GM18526 (cell line): ENCODE measurements around the gene APC.

ENCODE experiments used
- POLR2A ChIP-seq: IDR thresholded peaks from 3 replicates; pipeline ENCODE4 v1.6.1; 2011; ENCODE audit not compliant: insufficient read length; ENCODE audit errors: extremely low read depth

Gene APC

DNA sequence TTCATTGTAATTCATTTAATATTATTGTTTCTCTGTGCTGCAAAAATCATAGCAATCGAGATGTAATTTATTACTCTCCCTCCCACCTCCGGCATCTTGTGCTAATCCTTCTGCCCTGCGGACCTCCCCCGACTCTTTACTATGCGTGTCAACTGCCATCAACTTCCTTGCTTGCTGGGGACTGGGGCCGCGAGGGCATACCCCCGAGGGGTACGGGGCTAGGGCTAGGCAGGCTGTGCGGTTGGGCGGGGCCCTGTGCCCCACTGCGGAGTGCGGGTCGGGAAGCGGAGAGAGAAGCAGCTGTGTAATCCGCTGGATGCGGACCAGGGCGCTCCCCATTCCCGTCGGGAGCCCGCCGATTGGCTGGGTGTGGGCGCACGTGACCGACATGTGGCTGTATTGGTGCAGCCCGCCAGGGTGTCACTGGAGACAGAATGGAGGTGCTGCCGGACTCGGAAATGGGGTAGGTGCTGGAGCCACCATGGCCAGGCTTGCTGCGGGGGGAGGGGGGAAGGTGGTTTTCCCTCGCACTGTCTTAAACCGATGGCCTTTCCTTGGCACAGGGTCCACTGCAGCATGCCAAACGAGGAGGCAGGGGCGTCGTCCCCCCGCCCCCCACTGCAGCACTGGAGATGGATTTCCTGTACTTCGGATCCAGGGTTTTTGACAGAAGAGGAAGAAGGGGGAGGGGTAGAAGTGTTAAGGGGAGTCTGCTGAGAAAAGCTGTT lies at the start of gene APC:
APC (plus strand) TSS at position 423 of the 728 bp plus-strand sequence. CDS start 17,006 bp downstream, outside the sequence.
- TF ChIP-seq POLR2A, result peak; percentile 60

DNA sequence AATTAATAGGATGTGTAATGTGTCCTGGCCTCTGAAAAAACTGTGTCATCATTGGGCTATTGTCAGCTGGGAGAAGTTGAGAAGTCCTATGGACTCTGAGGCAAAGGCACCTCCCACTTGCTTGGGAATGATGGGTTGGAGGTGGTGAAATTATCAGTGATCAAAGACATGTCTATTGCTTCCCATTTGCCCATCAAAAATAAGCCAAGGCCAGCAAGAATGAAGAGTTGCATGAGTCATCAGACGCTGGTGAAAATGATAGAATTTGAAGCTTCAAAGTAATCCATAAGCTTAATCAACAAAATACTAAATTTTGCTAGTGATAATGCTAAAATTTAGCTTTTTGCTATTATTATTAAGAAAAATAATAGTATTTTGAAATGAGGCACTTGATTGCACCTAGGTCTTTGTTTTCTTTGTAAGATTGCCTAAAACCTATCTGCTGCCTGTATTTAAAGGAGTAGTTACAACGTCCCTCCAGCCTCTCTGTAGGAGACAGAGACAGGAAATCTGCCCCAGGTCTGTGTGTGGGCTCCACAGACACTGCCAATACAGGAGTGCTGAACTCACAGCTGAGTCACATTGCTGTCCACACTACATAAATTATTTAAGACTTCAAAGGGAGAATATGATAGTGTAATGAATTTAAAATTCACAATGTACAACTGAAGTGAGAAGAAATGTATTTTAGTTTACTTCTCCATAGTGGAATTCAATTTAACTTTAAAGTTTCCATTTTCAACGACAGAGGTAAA lies 48.4 kb upstream of the APC start:
- no peak for TF ChIP-seq POLR2A

DNA sequence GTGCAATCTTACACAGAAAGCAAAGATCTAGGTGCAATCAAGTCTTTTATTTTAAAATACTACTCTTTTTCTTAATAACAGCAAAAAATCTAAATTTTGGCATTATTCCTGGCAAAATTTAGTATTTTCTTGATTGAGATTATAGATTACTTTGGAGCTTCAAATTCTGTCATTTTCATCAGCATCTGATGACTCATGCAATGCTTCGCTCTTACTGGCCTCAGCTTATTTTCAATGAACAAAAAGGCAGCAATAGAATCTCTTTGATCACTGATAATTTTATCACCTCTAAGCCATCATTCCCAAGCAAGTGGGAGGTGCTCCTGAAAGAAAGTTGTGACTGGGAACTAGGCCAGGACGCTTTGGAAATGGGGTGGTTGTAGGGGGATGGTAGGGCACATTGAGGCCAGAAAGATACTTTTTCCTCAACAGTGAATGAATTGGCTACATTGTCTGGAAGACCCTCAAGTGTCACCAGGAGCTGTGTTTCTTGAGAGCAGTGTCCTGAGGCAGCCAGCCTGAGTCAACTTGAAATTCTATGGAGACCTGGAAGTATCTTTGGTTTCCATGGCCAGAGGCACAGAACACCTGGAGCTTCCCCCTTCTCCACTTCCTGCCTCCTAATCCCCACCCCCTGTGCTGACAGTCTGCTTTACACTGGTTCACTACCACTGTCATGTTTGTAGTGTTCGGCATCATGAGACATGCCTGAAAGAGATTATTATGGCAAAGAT lies 46.9 kb upstream of the APC start:
- no peak for TF ChIP-seq POLR2A

DNA sequence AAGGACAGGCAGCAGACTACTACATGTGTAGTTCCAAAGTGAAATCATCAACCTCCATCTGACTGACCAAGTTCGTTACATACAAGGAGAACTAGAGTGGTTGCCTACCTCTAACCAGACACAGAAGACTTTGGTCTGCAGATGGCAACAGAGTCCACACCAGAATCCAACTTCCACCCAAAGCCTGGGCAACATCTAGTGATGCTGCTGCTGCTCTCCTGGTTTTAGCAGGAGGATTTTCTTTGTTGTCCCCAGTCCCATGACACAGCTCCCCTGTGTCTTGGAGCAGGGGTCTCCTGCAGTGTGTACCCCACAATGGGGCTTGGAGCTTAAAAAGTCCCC lies 46.4 kb upstream of the APC start:
- no peak for TF ChIP-seq POLR2A

DNA sequence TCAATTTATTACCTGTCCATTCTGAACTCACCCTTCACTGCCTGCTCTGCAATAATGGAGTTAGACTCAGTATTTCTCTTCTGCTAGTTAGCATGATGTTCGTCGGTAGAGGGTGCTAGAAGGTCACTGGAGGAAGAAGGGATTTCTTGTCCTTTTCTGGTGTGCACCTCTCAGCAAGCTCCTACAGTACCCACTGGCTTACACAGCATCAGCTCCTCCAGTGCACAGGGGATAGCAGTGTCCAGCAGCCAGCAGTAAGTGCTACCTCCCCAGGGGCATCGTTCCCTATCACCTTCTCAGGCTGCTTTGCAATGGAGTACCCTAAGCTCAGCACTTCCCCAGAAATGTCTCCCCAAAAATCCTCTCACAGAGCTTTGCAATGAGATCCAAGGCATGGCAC lies 45.9 kb upstream of the APC start:
- no peak for TF ChIP-seq POLR2A

DNA sequence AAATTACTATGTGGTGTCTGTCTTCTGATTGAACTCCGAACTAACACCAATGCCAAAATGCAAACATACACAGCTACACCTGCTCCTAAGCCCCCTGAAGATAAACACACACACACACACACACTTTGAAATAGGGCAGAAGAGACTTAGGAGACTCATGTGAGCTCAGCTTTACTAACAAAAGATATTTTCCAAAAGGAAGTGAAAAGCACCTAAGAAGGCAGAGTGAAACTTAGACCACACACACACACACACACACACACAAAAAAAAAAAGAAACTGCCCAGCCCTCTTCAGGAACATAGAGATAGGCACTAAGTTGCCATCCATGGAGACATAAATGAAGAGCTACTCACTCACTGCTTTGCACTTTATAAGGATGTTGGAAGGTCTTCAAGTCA lies 45.2 kb upstream of the APC start:
- no peak for TF ChIP-seq POLR2A

DNA sequence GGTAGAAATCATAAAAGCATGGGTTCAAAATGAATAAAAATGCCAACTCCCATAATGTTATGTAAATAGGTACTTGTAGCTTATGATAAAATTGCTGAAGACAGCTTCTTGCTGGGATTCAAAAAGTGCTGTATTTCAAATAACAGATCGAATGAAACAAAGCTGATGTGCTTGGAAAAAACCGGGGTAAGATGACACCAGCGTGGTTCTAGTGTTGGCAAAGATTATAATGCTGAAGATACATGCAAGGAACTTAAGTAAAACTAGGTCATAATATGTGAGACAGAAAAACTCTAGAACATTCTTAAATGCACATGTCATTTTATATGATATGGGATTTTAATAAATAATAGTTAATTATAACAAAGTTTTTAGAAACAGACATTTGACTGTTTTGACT lies 44.4 kb upstream of the APC start:
- no peak for TF ChIP-seq POLR2A

DNA sequence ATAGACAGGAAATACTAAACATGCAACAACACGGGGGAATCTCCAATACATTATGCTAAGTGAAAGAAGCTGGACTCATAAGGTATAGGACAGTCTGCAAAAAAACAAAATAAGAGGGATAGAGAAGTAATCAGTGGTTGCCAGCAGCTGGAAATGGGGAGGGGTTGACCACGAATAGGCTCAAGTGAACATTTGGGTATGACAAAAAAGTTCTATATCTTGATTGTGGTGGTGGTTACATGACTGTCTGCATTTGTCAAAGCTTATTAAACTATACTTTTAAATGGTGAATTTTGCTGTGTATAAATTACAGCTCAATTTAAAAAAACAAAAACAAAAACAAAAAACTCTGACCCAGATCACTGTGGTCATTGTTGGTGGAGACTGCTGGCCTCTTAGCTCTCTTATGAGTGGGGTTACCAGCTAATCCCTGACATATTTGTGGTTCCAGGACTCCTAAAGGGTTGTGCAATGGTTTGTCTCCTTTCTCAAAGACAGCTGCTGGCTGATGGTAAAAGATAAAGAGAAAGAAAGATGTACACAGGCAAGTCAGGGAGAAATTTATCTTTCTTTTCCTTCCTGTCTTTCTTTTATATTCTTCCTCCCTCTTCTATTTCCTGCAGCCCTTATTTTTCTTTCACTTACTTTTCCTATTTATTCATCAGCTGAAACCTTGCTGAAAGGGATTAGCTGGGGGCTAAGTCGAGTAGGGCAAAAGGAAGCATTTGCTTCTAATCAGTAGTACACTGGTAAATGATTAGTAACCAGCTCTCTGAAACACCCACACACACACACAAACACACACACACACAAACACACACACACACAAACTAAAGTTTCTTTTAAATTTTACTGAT lies 42.6 kb upstream of the APC start:
- TF ChIP-seq POLR2A, result no peak

DNA sequence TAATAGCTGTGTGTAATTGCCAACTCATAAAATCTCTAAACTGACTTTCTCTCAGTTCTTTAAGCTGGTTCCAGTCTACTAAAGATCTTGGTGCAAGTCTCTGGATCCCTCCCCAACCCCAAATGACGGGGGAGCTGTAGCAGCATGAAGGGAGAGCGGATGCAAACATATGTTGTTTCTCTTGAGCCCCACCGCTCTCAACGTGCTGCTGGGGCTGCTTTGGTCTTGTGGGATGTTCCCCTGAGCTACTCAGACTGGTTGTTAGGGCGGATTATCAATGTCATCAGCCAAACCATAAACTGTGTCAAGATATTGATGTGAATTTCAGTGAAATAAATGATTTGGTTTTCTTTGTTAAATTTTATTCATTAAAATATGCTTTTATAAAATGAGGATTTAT lies 40.9 kb upstream of the APC start:
- TF ChIP-seq POLR2A, result no peak

DNA sequence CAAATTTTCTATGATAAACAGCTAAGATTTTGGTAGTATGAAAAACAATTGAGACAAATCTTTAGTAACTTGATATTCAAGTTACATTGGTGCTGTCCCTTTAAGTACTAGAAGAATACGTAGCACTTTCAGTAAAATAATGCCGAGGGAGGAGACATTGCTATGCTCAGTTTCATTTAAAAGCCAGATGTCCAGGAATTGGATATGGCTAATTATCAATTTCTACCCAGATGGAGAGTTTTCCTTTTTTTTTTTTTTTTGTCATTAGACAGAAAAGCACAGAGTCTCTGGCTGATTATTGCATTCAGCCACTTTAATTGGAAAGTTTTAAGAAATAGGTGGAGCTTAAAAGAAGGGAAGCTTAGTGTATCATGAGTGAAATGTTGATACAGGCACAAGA lies 40.4 kb upstream of the APC start:
- TF ChIP-seq POLR2A, result no peak

DNA sequence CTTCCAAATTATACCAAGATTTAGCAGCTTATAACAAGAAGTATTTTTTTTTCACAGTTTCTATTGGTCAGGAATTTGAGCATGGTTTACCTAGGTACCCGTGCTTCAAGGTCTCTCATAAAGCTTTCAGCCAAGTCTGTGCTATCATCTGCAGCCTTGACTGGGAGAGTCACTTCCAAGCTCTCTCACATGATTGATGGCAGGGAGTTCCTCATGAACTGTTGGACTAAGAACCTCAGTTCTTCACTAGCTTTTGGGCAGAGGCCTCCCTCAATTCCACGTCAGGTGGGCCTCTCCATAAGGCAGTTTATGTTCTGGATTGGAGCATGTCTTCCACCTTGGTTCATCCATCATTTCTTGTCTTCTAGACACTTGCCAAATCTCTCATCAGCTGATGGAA lies 39.9 kb upstream of the APC start:
- no peak for TF ChIP-seq POLR2A

DNA sequence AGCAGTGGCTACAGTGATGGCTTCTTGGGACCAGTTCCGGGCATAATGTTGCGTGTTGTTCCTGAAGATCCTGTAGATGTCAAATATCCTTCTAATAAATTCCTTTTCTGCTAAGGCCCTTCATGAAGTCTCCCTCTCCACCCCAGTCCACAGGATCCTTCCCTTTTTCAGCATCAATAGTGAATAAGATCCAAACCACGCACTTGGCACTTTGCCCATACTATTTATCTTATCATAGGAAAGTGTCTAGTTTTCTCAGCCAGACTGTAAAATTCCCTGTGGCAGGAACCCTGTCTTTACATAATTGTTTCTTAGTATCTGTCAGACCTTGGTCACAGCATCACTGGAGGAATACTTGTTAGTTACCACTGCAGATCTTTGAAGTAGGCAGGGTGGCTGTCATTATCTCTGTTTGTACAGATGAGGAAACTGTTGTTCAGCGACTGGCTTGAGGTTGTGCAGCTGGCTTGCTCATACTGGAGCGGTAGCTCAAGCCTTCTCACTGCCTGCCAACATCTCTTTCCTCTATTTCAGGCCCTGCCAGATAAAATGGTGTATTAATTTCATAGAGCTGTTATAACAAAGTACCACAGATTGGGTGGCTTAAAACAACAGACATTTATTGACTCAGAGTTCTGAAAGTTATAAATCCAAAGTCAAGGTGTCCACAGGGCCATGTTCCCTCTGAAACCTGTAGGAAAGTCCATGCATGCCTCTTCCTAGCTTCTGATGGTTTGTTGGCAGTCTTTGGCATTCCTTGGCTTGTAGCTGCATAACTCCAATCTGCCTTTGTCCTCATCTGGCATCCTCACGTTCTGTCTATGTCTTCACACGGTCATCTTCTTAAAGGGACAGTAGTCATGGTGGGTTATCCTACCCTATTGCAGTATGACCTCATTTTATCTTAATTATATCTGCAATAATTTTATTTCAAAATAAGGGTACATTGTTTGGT lies 33.5 kb upstream of the APC start:
- TF ChIP-seq POLR2A, result no peak

DNA sequence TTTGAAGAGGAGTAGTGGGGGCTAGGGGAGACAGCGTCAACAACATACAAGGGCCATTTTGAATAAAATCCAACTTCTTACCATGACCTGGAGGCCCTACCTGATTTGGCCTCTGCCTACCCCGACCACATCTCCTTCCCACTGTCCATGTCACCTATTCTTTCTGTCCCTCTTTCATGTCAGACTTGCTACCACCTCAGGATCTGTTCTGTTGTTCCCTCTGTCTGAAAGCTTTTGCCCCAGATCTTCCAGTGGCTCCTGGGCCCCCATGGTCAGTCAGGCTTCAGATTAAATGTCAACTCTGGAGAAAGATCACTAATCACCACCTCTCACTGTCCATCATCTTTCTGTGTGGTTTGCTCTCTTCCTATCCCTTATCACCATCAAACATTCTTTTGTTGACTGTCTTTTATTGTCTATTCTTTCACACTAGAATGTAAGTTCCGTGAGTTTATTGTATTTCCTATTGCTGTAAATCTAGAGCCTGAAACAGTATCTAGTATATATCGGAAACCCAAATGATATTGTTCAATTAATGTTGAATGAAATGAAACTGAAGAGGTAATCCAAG lies 31.2 kb upstream of the APC start:
- no peak for TF ChIP-seq POLR2A

DNA sequence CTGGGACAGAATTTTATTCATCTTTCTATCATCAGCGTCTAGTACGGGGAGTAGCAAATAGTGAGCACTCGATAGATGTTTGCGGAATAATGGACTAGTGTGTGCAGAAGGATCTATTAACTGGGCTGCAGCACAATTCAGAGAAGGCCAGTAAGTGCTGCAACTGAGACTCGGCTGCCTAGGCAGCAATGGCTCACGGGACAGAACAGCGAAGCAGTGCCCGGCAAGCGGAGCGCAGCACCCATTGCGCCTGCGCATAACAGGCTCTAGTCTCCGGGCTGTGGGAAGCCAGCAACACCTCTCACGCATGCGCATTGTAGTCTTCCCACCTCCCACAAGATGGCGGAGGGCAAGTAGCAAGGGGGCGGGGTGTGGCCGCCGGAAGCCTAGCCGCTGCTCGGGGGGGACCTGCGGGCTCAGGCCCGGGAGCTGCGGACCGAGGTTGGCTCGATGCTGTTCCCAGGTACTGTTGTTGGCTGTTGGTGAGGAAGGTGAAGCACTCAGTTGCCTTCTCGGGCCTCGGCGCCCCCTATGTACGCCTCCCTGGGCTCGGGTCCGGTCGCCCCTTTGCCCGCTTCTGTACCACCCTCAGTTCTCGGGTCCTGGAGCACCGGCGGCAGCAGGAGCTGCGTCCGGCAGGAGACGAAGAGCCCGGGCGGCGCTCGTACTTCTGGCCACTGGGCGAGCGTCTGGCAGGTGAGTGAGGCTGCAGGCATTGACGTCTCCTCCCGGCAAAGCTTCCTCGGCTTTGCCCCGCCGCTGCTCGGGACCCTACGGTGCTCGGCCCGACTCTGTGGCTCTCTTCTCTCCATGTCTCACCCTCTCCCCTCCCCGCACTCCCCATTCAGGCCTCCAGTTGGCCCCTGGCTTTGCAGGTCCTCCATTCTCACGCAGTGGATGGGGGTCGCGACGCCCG lies 30.2 kb upstream of the APC start:
- peak; percentile 92 for TF ChIP-seq POLR2A
